Gastrocnemius medialis (tissue), 4 donors: ENCODE data around the gene TRPC5OS. TPM values are rescaled to one million over a fixed set of nuclear protein-coding genes. Genes with fewer than 3 reads are reported as not detected.

Experiments
- ATAC-seq, 2 donors: fragments of 150-250 bp; one replicate each; pipeline ENCODE4 v1.9.1; 2016
- DNase-seq, 2 donors: peaks; one replicate each; pipeline ENCODE4 v3.0.0-alpha.2; 2019
- H3K27ac ChIP-seq, 4 donors: fragments of 200-600 bp; sonication (generic); 1 replicate in 1 of 4; 2 replicates in 3 of 4; pipeline ENCODE4 v1.5.1; 2016 to 2018; ENCODE audit warnings: mild to moderate bottlenecking in 2 of 4, moderate library complexity in 1 of 4
- H3K27me3 ChIP-seq, 3 donors: fragments of 200-600 bp; sonication (generic) in 2 of 3; 1 replicate in 1 of 3; 2 replicates in 2 of 3; pipeline versions ENCODE4 v1.5.1 to v1.6.0; 2016 to 2019; ENCODE audit warnings: mild to moderate bottlenecking in 1 of 3, moderate library complexity in 1 of 3
- H3K36me3 ChIP-seq, 2 donors: fragments of 200-600 bp; sonication (generic) in 1 of 2; one replicate each; pipeline ENCODE4 v1.5.1; 2017 to 2018
- H3K4me1 ChIP-seq, 2 donors: fragments of 200-600 bp; sonication (generic) in 1 of 2; one replicate each; pipeline ENCODE4 v1.5.1; 2016 to 2017; ENCODE audit warnings: mild to moderate bottlenecking in 2 of 2
- H3K4me3 ChIP-seq, 4 donors: fragments of 200-600 bp; sonication (generic) in 3 of 4; 1 replicate in 1 of 4; 2 replicates in 3 of 4; pipeline ENCODE4 v1.5.1; 2016 to 2019; ENCODE audit warnings: mild to moderate bottlenecking in 2 of 4
- H3K9me3 ChIP-seq, 3 donors: fragments of 200-600 bp; sonication (generic) in 2 of 3; 1 replicate in 1 of 3; 2 replicates in 2 of 3; pipeline ENCODE4 v1.5.1; 2016 to 2019
- CTCF ChIP-seq, 5 experiments: fragments of 450-650 bp in 3 of 5; fragments of 200-600 bp in 2 of 5; sonication (generic) in 2 of 5; IDR thresholded peaks in 4 of 5; conservative IDR thresholded peaks in 1 of 5; 1 replicate in 4 of 5; 2 replicates in 1 of 5; pipeline ENCODE4 v1.5.1; 2016 to 2019; ENCODE audit warnings: antibody characterized with exemption in 5 of 5, mild to moderate bottlenecking in 3 of 5, moderate library complexity in 3 of 5
- POLR2A ChIP-seq, 2 donors: fragments of 450-650 bp; IDR thresholded peaks; one replicate each; pipeline ENCODE4 v1.6.1; 2017; ENCODE audit warnings: antibody characterized with exemption in 2 of 2, mild to moderate bottlenecking in 2 of 2, moderate library complexity in 2 of 2
- in situ Hi-C, 4 donors: fragments of 200-750 bp; cut with MboI; loops; one replicate each; pipeline versions ENCODE4 v1.15.0 to v1.8.0; 2017; ENCODE audit warnings: low sequenced_read_pairs in 4 of 4
- intact Hi-C: fragments of 100-400 bp; cut with DNase I; formaldehyde crosslinking; loops from one replicate; pipeline ENCODE4 v1.15.1; 2023; ENCODE audit warnings: low total_unique reads
- total RNA-seq, 4 donors: library from RNA; depleted of rRNA; stranded (reverse); fragments of >200 nt; gene quantifications; one replicate each; pipeline versions ENCODE4 v1.1.0 to v1.2.3, GENCODE V29; 2016

The TRPC5OS gene
- total RNA-seq, 4 donors from 2014 or later = not detected

GRCh38 chrX:111857534-111858060 lies 18.4 kb upstream of the TRPC5OS start:
- DNase-seq = no peak
- intact Hi-C loops (no loop called here), in situ Hi-C loops (loop anchor here in 3 of 4 donors (25.0 kb wide), 1 partner anchor 780 kb away; no protein-coding TSS in a partner anchor)
- no peaks in the 10 kb centered on the region for H3K4me1 ChIP-seq
- H3K36me3 ChIP-seq = no peaks in the 10 kb centered on the region
- H3K9me3 ChIP-seq = no peaks in the 10 kb centered on the region
- TF ChIP-seq POLR2A (IDR thresholded peaks at IDR 0.05) (no peak), CTCF (IDR thresholded peaks at IDR 0.05 in 4 of 5, conservative IDR thresholded peaks at IDR 0.05 in 1 of 5) (no peak)
- H3K4me3 ChIP-seq = no peak overlapping the region
- ATAC-seq = no peak
- H3K27ac ChIP-seq = no peak overlapping the region
- no peaks in the 10 kb centered on the region for H3K27me3 ChIP-seq

- no peak for ATAC-seq
- Histone ChIP-seq H3K4me1 (no peaks in the 10 kb centered on the region), H3K9me3 (no peaks in the 10 kb centered on the region), H3K4me3 (no peak overlapping the region), H3K27ac (no peak overlapping the region), H3K36me3 (no peaks in the 10 kb centered on the region), H3K27me3 (peaks cover 0 to 9% (median 0%) of the 10 kb centered on the region in 3 donors)
- TF ChIP-seq CTCF (IDR thresholded peaks at IDR 0.05 in 4 of 5, conservative IDR thresholded peaks at IDR 0.05 in 1 of 5) (no peak), POLR2A (IDR thresholded peaks at IDR 0.05) (no peak)
- no peak for DNase-seq
- intact Hi-C loops = no loop called here
- in situ Hi-C loops = loop anchor here (10.0 to 25.0 kb wide), 2 partner anchors 776 to 783 kb away; no protein-coding TSS in a partner anchor
Observed at GRCh38 chrX:111861605-111862004, 14.4 kb upstream of the TRPC5OS start.

GRCh38 chrX:111867236-111867635 lies 8.7 kb upstream of the TRPC5OS start:
- ATAC-seq (no peak), DNase-seq (no peak)
- no peak overlapping the region for H3K4me3 ChIP-seq
- H3K9me3 ChIP-seq = no peaks in the 10 kb centered on the region
- H3K27ac ChIP-seq = no peak overlapping the region
- TF ChIP-seq POLR2A (IDR thresholded peaks at IDR 0.05) (no peak), CTCF (IDR thresholded peaks at IDR 0.05 in 4 of 5, conservative IDR thresholded peaks at IDR 0.05 in 1 of 5) (no peak)
- in situ Hi-C loops = loop anchor here (10.0 to 25.0 kb wide), 2 partner anchors 770 to 778 kb away; no protein-coding TSS in a partner anchor
- intact Hi-C loops = no loop called here
- H3K27me3 ChIP-seq = peaks cover 0 to 9% (median 0%) of the 10 kb centered on the region in 3 donors
- no peaks in the 10 kb centered on the region for H3K4me1 ChIP-seq
- no peaks in the 10 kb centered on the region for H3K36me3 ChIP-seq

- DNase-seq = no peak
- H3K4me3 ChIP-seq = no peak overlapping the region
- ATAC-seq = peak; percentile 26 to 46
- in situ Hi-C loops (loop anchor here (10.0 to 25.0 kb wide), 2 partner anchors 768 to 776 kb away; no protein-coding TSS in a partner anchor), intact Hi-C loops (loop anchor here (2.0 kb wide), 1 partner anchor 776 kb away; no protein-coding TSS in a partner anchor)
- H3K27me3 ChIP-seq = peaks cover 0 to 7% (median 0%) of the 10 kb centered on the region in 3 donors
- no peaks in the 10 kb centered on the region for H3K4me1 ChIP-seq
- TF ChIP-seq CTCF (IDR thresholded peaks at IDR 0.05 in 4 of 5, conservative IDR thresholded peaks at IDR 0.05 in 1 of 5) (no peak), POLR2A (IDR thresholded peaks at IDR 0.05) (no peak)
- H3K9me3 ChIP-seq = no peaks in the 10 kb centered on the region
- H3K36me3 ChIP-seq = no peaks in the 10 kb centered on the region
- no peak overlapping the region for H3K27ac ChIP-seq
Observed at GRCh38 chrX:111868726-111869638, 7.0 kb upstream of the TRPC5OS start.
